ENCODE results near the gene SH3RF3.
A peak's percentile ranks its signal among the peaks of the same experiment; 100 is the strongest.

SH3RF3 gene

DNA sequence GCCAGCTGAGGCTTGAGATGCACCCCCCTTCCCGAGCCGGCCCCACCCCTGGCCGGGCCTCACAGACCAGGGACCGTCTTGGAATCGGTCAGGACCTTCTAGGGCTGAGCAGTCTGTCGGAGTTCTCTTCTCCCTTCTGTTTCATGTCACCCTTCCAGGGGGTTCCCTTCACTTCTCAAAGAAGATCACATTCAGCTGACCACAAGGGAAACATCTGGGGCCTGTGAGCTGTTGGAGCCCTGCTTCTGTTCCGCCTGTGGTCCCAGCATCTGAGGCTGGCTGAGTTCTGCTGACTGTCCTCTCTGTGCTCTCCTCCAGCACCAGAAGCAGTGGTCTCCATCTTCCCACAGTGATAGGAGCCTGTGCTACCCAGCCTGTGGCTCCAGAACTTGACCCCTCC is 378.2 kb downstream of the SH3RF3 start:
- DNase-seq (ENCODE audit: low read depth), result no peak

DNA sequence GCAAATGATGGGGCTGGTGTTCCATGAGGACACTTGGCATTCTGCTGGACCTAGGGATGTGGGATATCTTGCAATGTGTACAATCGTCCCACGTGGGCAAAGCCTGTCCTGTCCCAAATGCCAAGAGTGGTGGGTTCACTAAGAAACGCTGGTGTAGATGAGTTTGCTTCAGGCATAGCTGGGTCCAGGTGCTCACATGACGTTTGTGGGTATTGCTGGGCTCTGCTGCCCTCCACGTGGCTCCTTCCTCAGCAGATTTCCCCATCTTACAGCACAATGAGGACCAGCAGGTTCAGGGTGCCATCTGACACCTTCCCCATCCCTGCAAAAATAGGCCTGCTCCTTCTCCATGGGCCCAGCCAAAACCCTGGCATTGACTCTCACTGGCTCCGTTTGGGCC is 378.8 kb downstream of the SH3RF3 start:
- no peak for DNase-seq (ENCODE audit: low read depth)

DNA sequence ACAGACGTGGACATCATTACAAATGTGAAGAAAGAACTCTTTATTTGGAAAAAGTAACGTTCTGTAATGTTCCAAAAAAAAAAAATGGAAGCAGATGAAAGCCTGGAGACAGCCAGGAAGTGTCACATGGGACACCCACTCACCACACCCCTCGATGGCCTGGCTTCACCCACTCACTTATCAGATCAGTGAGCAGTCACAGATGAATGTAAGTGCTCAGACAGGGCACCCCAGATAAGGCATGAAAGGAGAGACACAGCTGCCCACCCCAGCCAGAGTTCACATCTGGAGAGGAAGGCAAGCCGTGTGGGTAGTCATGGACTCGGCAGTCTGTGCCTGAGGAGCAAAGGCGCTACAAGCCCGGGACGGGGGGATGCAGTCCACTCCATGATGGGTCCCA is 379.6 kb downstream of the SH3RF3 start:
- no peak for DNase-seq (ENCODE audit: low read depth)

- peak; percentile 42 for DNase-seq (ENCODE audit: low read depth)
These were observed 381.4 kb downstream of the SH3RF3 start for GRCh38 chr2:109510136-109511028.

- no peak for DNase-seq (ENCODE audit: low read depth)
These were observed 382.2 kb downstream of the SH3RF3 start for GRCh38 chr2:109511168-109511567.

GRCh38 chr2:109512076-109512475 is 383.1 kb downstream of the SH3RF3 start:
- DNase-seq (ENCODE audit: low read depth), result no peak

DNA sequence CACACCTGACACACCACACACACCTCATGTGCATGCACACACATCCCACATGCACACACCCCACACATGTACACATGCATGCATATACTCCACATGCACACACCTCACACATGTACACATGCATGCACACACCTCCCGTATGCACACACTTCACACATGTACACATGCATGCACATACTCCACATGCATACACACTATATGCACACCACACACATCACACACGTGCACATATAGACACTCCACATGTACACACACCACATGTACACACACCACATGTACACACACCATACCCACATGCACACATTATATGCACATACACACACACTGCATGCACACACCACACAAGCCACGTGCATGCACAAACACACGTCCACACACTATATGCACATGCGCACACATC is 384.2 kb downstream of the SH3RF3 start:
- DNase-seq (ENCODE audit: low read depth), result no peak

- DNase-seq (ENCODE audit: low read depth), result no peak
These were observed 385.0 kb downstream of the SH3RF3 start for GRCh38 chr2:109513749-109514588.

DNA sequence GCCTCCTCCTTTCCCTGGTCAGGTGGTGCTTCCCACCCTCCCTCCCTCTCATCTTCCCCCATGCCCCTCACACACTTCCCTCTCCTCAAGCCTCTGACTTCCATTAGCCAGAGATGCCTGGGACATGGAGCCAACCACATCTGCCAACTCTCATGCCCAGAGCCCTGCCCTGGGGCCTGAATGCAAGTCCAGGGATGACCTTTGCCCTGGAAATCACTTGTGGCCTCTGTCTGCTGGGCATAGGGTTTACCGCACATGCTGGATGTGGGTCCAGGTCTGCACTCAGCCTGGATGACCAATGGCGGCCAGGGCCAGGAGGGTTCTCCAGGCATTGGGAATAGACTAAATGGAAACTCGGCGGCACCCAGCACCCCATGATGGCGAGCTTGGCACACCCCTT is 385.9 kb downstream of the SH3RF3 start:
- no peak for DNase-seq (ENCODE audit: low read depth)

- DNase-seq (ENCODE audit: low read depth), result no peak
These were observed 387.6 kb downstream of the SH3RF3 start for GRCh38 chr2:109516445-109517117.

- no peak for DNase-seq (ENCODE audit: low read depth)
These were observed 388.3 kb downstream of the SH3RF3 start for GRCh38 chr2:109517118-109517889.

DNA sequence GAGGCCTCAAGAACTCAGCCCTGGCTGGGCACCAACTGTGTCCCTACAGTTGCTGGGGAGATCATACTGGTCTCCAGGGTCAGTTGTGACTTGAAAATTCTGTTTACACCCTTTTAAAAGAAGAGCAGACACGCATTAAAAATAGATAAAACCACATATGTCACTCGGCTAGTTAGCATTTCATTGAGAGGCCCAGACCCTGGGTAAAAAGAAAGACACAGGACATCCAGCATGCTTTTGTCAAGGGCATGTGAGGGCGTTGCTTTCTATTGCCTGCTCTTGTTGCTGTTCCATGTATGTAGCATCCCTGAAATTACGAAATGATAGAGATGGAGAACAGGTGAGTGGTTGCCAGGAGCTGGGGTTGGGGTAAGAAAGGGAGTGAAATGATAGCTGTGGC is 390.5 kb downstream of the SH3RF3 start:
- no peak for DNase-seq (ENCODE audit: low read depth)

DNA sequence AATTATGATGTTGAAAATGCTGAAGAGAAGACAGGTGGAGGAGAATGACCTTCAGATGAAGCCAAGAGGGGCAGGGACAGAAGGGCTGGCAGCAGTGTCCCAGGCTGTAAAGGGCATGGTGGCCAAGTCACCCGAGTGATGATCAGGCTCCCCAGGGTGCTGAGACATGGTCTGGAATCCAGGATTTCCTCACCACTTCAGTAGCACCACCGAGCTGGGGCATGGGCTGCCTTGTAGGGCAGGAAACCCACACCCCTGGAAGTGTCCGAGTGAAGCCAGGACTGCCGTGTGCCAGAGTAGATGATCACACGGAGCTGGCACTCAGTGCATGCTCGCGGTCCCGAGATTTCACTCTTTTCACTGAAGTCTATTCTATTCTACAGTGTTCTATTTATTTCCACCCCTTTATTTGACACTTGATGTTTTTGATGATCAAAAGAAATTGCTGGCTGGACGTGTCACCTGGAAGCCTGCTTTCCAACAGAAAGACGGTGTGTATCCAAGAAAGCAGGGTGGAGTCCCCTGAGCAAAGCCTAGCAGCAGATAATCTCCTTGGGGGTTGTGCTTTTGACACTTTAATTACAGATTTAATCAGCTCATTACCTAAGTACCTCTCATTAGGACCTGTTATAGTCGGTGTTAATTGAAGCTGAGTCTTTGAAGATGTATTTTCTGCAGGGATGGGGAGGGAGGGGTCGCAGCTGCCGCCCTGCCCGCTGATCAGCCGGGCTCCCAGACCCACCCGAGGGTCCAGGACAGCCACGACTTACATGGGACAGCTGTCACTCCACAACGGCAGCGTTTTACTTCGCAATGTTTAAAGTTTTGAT is 392.4 kb downstream of the SH3RF3 start:
- DNase-seq (ENCODE audit: low read depth), result no peak

DNA sequence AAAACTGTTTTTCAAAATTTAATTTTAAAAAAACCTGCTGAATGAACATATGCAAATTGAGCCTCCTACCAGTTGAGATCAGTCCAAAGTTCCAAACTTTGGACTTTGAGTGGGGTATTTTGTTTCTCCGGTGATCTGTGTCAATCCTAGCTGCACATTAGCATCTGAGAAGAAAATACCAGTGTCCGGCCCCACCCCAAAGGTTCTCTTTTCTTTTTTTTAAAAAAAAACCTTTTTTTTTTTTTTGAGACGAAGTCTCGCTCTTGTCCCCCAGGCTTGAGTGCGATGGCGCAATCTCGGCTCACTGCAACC is 393.0 kb downstream of the SH3RF3 start:
- DNase-seq (ENCODE audit: low read depth), result no peak

GRCh38 chr2:109523121-109523520 is 394.1 kb downstream of the SH3RF3 start:
- no peak for DNase-seq (ENCODE audit: low read depth)

DNA sequence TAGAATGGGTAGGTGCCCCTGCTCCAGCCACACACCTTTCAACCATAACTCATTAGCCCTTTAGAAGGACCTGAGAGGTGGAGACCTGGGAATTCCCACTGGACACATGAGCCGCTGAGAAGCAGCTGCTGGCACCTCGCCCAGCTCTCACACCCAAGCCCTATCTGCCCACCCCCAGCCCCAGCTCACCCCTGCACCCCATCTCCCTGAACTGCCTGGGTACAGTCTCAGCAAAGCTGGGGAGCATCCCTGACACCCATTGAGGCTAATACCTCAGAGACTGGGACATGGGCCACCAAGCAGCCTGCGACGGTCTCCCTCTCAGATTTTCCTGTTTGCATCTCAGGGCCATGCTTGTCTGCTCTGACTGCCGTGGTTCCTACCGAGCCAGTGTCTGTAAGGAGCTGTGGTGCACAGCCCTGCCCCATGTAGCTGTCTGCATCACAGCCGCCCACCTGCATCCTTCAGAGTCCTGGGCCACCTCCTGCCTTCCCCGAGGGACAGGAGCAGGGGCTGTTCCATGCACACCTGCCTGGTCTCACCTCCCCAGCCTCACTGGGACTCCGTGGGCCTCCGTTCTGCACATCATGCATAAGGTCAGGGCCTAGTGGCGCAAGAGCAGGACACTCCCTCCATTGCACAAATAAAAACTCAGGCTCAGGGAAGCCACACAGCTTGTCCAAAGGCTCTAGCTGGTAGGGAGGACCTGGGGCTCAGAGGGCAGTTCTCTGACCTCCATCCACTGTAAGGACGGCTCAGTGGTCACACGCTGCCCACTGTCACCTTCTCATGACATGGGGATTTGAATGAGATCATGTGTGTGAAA is 394.7 kb downstream of the SH3RF3 start:
- no peak for DNase-seq (ENCODE audit: low read depth)

- no peak for DNase-seq (ENCODE audit: low read depth)
These were observed 396.8 kb downstream of the SH3RF3 start for GRCh38 chr2:109525836-109526235.

DNA sequence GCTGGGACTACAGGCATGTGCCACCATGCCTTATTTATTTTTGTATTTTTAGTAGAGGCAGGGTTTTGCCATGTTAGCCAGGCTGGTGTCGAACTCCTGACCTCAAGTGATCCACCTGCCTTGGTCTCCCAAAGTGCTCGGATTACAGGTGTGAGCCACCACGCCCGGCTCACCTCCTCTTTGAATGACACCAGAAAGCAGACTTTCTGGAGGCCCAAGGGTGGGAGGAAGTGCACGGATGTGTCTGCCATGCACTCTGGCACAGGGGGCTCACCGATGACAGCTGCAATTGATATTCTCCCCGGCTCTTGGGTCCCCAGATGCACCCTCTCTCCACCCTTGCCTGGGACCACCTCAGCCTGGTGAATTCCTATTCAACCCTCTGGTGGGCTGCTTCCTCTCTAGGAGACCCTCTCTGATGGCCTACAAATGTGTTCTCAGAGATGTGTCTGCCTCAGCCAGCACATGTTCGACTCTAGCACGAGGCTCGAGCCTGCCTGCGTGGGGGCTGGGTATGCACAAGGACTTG is 397.5 kb downstream of the SH3RF3 start:
- DNase-seq (ENCODE audit: low read depth), result no peak

DNA sequence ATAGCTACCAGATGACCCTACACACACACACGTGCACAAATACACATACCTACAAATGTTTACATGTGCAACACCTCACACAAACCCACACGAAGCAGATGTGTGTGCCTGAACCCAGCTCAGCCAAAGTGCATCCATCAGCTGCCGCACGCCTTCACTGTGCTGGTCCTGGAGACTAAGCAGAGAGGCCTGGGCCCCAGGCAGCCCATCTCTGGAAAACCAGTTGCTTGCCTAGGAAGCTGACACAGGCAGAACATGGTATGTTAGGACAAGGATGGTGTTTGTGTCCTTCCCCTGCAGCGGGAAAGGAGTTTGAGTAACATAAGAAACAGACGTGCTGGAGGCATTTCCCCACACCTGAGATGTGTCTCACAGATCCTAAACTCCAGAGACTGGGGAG is 398.1 kb downstream of the SH3RF3 start:
- no peak for DNase-seq (ENCODE audit: low read depth)

Measured in activated T-helper 1 cell treated with Interleukin-2 at 50 U/mL for 16 hours (primary cell).